GM15510 (cell line): ENCODE measurements around the gene ABT1.
A peak's percentile ranks its signal among the peaks of the same experiment; 100 is the strongest.

Source experiments
- POLR2A ChIP-seq: IDR thresholded peaks from 3 replicates; pipeline ENCODE4 v1.6.1; 2011; ENCODE audit warnings: borderline replicate concordance; ENCODE audit not compliant: insufficient read length; ENCODE audit errors: extremely low read depth

The ABT1 gene

GRCh38 chr6:26596579-26597388 is at the start of gene ABT1:
ABT1 (plus strand) TSS chr6:26596953; CDS start chr6:26596983, 30 bp downstream.
- peak; percentile 68 for TF ChIP-seq POLR2A

GRCh38 chr6:26550250-26550993 is 46.3 kb upstream of the ABT1 start:
- TF ChIP-seq POLR2A = peak; percentile 60

GRCh38 chr6:26552205-26552604 is 44.5 kb upstream of the ABT1 start:
- no peak for TF ChIP-seq POLR2A

- TF ChIP-seq POLR2A = no peak
These were observed 44.0 kb upstream of the ABT1 start for GRCh38 chr6:26552640-26553188.

- TF ChIP-seq POLR2A = no peak
These were observed 43.5 kb upstream of the ABT1 start for GRCh38 chr6:26553264-26553634.

GRCh38 chr6:26553635-26554446 is 42.9 kb upstream of the ABT1 start:
- TF ChIP-seq POLR2A = no peak

- no peak for TF ChIP-seq POLR2A
These were observed 42.4 kb upstream of the ABT1 start for GRCh38 chr6:26554447-26554696.

GRCh38 chr6:26554697-26555504 is 41.9 kb upstream of the ABT1 start:
- no peak for TF ChIP-seq POLR2A

- no peak for TF ChIP-seq POLR2A
These were observed 41.1 kb upstream of the ABT1 start for GRCh38 chr6:26555505-26556262.

- TF ChIP-seq POLR2A = no peak
These were observed 40.3 kb upstream of the ABT1 start for GRCh38 chr6:26556263-26557070.

GRCh38 chr6:26561533-26562466 is 35.0 kb upstream of the ABT1 start:
- no peak for TF ChIP-seq POLR2A

- TF ChIP-seq POLR2A = no peak
These were observed 33.3 kb upstream of the ABT1 start for GRCh38 chr6:26563488-26563887.
